ENCODE data around the gene TPPP2.

GRCh38 chr14:21023174-21023573, 6.8 kb upstream of the TPPP2 start:
- TF ChIP-seq, protein P1, sequence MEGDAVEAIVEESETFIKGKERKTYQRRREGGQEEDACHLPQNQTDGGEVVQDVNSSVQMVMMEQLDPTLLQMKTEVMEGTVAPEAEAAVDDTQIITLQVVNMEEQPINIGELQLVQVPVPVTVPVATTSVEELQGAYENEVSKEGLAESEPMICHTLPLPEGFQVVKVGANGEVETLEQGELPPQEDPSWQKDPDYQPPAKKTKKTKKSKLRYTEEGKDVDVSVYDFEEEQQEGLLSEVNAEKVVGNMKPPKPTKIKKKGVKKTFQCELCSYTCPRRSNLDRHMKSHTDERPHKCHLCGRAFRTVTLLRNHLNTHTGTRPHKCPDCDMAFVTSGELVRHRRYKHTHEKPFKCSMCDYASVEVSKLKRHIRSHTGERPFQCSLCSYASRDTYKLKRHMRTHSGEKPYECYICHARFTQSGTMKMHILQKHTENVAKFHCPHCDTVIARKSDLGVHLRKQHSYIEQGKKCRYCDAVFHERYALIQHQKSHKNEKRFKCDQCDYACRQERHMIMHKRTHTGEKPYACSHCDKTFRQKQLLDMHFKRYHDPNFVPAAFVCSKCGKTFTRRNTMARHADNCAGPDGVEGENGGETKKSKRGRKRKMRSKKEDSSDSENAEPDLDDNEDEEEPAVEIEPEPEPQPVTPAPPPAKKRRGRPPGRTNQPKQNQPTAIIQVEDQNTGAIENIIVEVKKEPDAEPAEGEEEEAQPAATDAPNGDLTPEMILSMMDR (conservative IDR thresholded peaks at IDR 0.05; ENCODE audit: low read depth, low read length): no peak
- no peak for TF ChIP-seq EZH2 (IDR thresholded peaks at IDR 0.05; ENCODE audit: borderline replicate concordance, low read depth, low read length, poor library complexity, severe bottlenecking)
